ENCODE measurements around the gene ANTXR1. TPM values are rescaled to one million over a fixed set of nuclear protein-coding genes. Genes with fewer than 3 reads are reported as not detected.

ANTXR1 gene
- polyA plus RNA-seq, 1 donor (not counting 4 experiments of a cell fraction or from before 2014, with no cell fraction given) = 20.4 TPM

DNA sequence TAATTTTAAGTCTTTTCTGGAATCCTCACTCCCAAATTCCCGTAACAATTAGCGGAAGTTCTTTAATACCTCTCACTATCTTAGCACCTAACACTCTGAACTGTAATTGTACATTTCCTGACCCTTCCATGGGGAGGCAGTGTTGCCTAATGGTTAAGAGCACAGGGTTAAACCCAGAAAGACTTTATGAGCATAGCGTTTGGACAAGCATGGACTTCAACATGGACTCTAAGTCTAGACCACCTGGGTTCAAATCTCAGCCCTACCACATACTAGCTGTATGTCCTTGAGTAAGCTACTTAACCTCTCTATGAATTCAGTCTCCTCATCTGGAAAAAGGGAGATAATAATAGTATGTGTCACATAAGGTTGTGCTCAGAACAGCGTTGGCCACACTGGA lies 13.0 kb downstream of the ANTXR1 start:
- FAIRE-seq = peak; percentile 86
- dilution Hi-C loops (cut with MboI; ENCODE audit: extremely low pct_ligation_motif_present, low sequenced_read_pairs) = loop anchor here (10.0 kb wide), 1 partner anchor 289 kb away; no protein-coding TSS in a partner anchor
- Histone ChIP-seq H4K20me1 (ENCODE audit: control insufficient read depth, extremely low read depth, insufficient read depth, low read length) (no peaks in the 10 kb centered on the region), H2AFZ (ENCODE audit: control insufficient read depth, low read length) (no peak overlapping the region), H3K36me3 (ENCODE audit: control insufficient read depth in 2 of 2, extremely low read depth in 1 of 2, insufficient read depth in 2 of 2, low read length in 2 of 2) (no peaks in the 10 kb centered on the region), H3K4me1 (ENCODE audit: control insufficient read depth, extremely low read depth, insufficient read depth, low read length) (peaks cover 20% of the 10 kb centered on the region), H3K27me3 (ENCODE audit: control insufficient read depth, extremely low read depth, insufficient read depth, low read length) (no peaks in the 10 kb centered on the region), H3K9me1 (ENCODE audit: control insufficient read depth, extremely low read depth, insufficient read depth, low read length) (no peaks in the 10 kb centered on the region), H3K79me2 (ENCODE audit: control insufficient read depth, insufficient read depth, low read length) (peaks cover 19% of the 10 kb centered on the region), H3K9ac (ENCODE audit: control insufficient read depth, extremely low read depth, insufficient read depth, low read length) (no peak overlapping the region), H3K27ac (ENCODE audit: control insufficient read depth, insufficient read depth, low read length) (no peak overlapping the region), H3K4me2 (ENCODE audit: control insufficient read depth, extremely low read depth, insufficient read depth, low read depth, low read length) (no peak overlapping the region), H3K9me3 (ENCODE audit: control insufficient read depth, low read depth, low read length) (no peaks in the 10 kb centered on the region), H3K4me3 (ENCODE audit: control insufficient read depth in 2 of 3, extremely low read depth in 1 of 3, insufficient read depth in 2 of 3, low read depth in 1 of 3, low read length in 3 of 3) (no peak overlapping the region)
- no peak for DNase-seq (ENCODE audit: low read depth, low spot score)
- no peak for TF ChIP-seq EZH2 (IDR thresholded peaks at IDR 0.05; ENCODE audit: low read length)
- peak; percentile 56 to 77 (median 61) for TF ChIP-seq CTCF (optimal IDR thresholded peaks at IDR 0.05 in 1 of 3, IDR thresholded peaks at IDR 0.05 in 1 of 3, conservative IDR thresholded peaks at IDR 0.05 in 1 of 3; ENCODE audit: extremely low read depth in 1 of 3, insufficient read depth in 2 of 3, low read length in 3 of 3)

- Histone ChIP-seq H4K20me1 (ENCODE audit: control insufficient read depth, extremely low read depth, insufficient read depth, low read length) (no peaks in the 10 kb centered on the region), H3K4me3 (ENCODE audit: control insufficient read depth in 2 of 3, extremely low read depth in 1 of 3, insufficient read depth in 2 of 3, low read depth in 1 of 3, low read length in 3 of 3) (no peak overlapping the region), H3K79me2 (ENCODE audit: control insufficient read depth, insufficient read depth, low read length) (peaks cover 18% of the 10 kb centered on the region), H3K27me3 (ENCODE audit: control insufficient read depth, extremely low read depth, insufficient read depth, low read length) (no peaks in the 10 kb centered on the region), H3K4me1 (ENCODE audit: control insufficient read depth, extremely low read depth, insufficient read depth, low read length) (peaks cover 12% of the 10 kb centered on the region), H3K4me2 (ENCODE audit: control insufficient read depth, extremely low read depth, insufficient read depth, low read depth, low read length) (no peak overlapping the region), H3K9me3 (ENCODE audit: control insufficient read depth, low read depth, low read length) (no peaks in the 10 kb centered on the region), H3K36me3 (ENCODE audit: control insufficient read depth in 2 of 2, extremely low read depth in 1 of 2, insufficient read depth in 2 of 2, low read length in 2 of 2) (no peaks in the 10 kb centered on the region), H3K27ac (ENCODE audit: control insufficient read depth, insufficient read depth, low read length) (no peak overlapping the region), H2AFZ (ENCODE audit: control insufficient read depth, low read length) (no peak overlapping the region), H3K9ac (ENCODE audit: control insufficient read depth, extremely low read depth, insufficient read depth, low read length) (no peak overlapping the region), H3K9me1 (ENCODE audit: control insufficient read depth, extremely low read depth, insufficient read depth, low read length) (no peaks in the 10 kb centered on the region)
- dilution Hi-C loops (cut with MboI; ENCODE audit: extremely low pct_ligation_motif_present, low sequenced_read_pairs) = loop anchor here (10.0 kb wide), 1 partner anchor 288 kb away; no protein-coding TSS in a partner anchor
- no peak for TF ChIP-seq EZH2 (IDR thresholded peaks at IDR 0.05; ENCODE audit: low read length)
- no peak for TF ChIP-seq CTCF (optimal IDR thresholded peaks at IDR 0.05 in 1 of 3, IDR thresholded peaks at IDR 0.05 in 1 of 3, conservative IDR thresholded peaks at IDR 0.05 in 1 of 3; ENCODE audit: extremely low read depth in 1 of 3, insufficient read depth in 2 of 3, low read length in 3 of 3)
- DNase-seq (ENCODE audit: low read depth, low spot score) = no peak
- FAIRE-seq = no peak
Observed at GRCh38 chr2:69026691-69027459, 13.9 kb downstream of the ANTXR1 start.

Measured in keratinocyte (primary cell).